GM23248 (cell line): ENCODE data around the gene PRKAR2A. TPM values are rescaled to one million over a fixed set of nuclear protein-coding genes. Genes with fewer than 3 reads are reported as not detected.

ENCODE experiments used
- DNase-seq: peaks from one replicate; pipeline ENCODE4 v3.0.0-alpha.2; 2015
- H2AFZ ChIP-seq: fragments of 200-600 bp; sonication (generic); 2 replicates; pipeline ENCODE4 v1.6.1; 2016; ENCODE audit warnings: antibody characterized with exemption
- H3F3A ChIP-seq: fragments of 200-600 bp; sonication (generic); 2 replicates; pipeline ENCODE4 v1.6.1; 2016; ENCODE audit warnings: mild to moderate bottlenecking, antibody characterized with exemption, mixed run types; ENCODE audit not compliant: insufficient read depth
- H3K27ac ChIP-seq: fragments of 200-600 bp; sonication (generic); 2 replicates; pipeline ENCODE4 v1.5.1; 2016; ENCODE audit warnings: mild to moderate bottlenecking
- H3K27me3 ChIP-seq: fragments of 200-600 bp; sonication (generic); replicated peaks from 2 replicates; pipeline ENCODE4 v1.6.1; 2016; ENCODE audit warnings: mild to moderate bottlenecking; ENCODE audit not compliant: insufficient read depth
- H3K36me3 ChIP-seq: fragments of 200-600 bp; sonication (generic); 2 replicates; pipeline ENCODE4 v1.6.1; 2016; ENCODE audit warnings: low read depth, mild to moderate bottlenecking
- H3K4me1 ChIP-seq: fragments of 200-600 bp; sonication (generic); 2 replicates; pipeline ENCODE4 v1.6.1; 2016; ENCODE audit warnings: mild to moderate bottlenecking; ENCODE audit not compliant: insufficient read depth
- H3K4me2 ChIP-seq: fragments of 200-600 bp; sonication (generic); one replicate; pipeline ENCODE4 v1.6.1; 2016; ENCODE audit warnings: mild to moderate bottlenecking; ENCODE audit not compliant: unreplicated experiment
- H3K4me3 ChIP-seq: fragments of 200-600 bp; sonication (generic); 2 replicates; pipeline ENCODE4 v1.5.1; 2016; ENCODE audit warnings: mild to moderate bottlenecking
- H3K79me2 ChIP-seq: fragments of 200-600 bp; sonication (generic); 2 replicates; pipeline ENCODE4 v1.6.1; 2016; ENCODE audit warnings: mild to moderate bottlenecking; ENCODE audit not compliant: insufficient read depth
- H3K9ac ChIP-seq: fragments of 200-600 bp; sonication (generic); 2 replicates; pipeline ENCODE4 v1.6.1; 2016; ENCODE audit warnings: mild to moderate bottlenecking
- H3K9me2 ChIP-seq: fragments of 200-600 bp; sonication (generic); 2 replicates; pipeline ENCODE4 v1.6.1; 2016; ENCODE audit warnings: mixed run types, mild to moderate bottlenecking, moderate library complexity; ENCODE audit not compliant: insufficient read depth
- H3K9me3 ChIP-seq: fragments of 200-600 bp; sonication (generic); one replicate; pipeline ENCODE4 v1.6.1; 2017; ENCODE audit warnings: low read depth
- H4K20me1 ChIP-seq: fragments of 200-600 bp; sonication (generic); 2 replicates; pipeline ENCODE4 v1.6.0; 2016; ENCODE audit not compliant: insufficient read depth
- EZH2 ChIP-seq: fragments of 200-600 bp; sonication (generic); IDR thresholded peaks from 2 replicates; pipeline ENCODE4 v1.6.1; 2018; ENCODE audit warnings: antibody characterized with exemption, mild to moderate bottlenecking; ENCODE audit not compliant: insufficient read depth, poor library complexity, severe bottlenecking
- EZH2phosphoT487 ChIP-seq: fragments of 200-600 bp; sonication (generic); IDR thresholded peaks from 2 replicates; pipeline ENCODE4 v1.6.1; 2018; ENCODE audit warnings: antibody characterized with exemption, moderate library complexity, mild to moderate bottlenecking, low read depth; ENCODE audit not compliant: insufficient read depth
- WGBS, 2 experiments: methylation state at CpG; one replicate each; pipeline ENCODE4 v1.1.6; 2015 to 2017; ENCODE audit warnings: low lambda C conversion rate in 2 of 2, low coverage in 1 of 2; ENCODE audit errors: missing lambda C conversion rate in 2 of 2; 5-methylcytosine and 5-hydroxymethylcytosine counted together
- in situ Hi-C: fragments of 300-500 bp; cut with MboI; formaldehyde crosslinking; loops from 2 replicates; pipeline ENCODE4 v1.15.0; 2020
- polyA plus RNA-seq: library from polyadenylated mRNA; unstranded; fragments of >200 nt; fragmentation: Nextera tagmentation; extraction: Ambion mirVana; gene quantifications from 2 replicates; pipeline ENCODE4 v1.2.1, GENCODE V29; 2016
- total RNA-seq: library from RNA; depleted of rRNA; stranded (reverse); fragments of >200 nt; shearing (Covaris generic); gene quantifications from 2 replicates; pipeline ENCODE4 v1.2.3, GENCODE V29; 2014; rRNA removed

PRKAR2A gene
- total and polyA plus RNA-seq, 2 experiments from 2014 or later, result 11.8 to 26.8 TPM

DNA sequence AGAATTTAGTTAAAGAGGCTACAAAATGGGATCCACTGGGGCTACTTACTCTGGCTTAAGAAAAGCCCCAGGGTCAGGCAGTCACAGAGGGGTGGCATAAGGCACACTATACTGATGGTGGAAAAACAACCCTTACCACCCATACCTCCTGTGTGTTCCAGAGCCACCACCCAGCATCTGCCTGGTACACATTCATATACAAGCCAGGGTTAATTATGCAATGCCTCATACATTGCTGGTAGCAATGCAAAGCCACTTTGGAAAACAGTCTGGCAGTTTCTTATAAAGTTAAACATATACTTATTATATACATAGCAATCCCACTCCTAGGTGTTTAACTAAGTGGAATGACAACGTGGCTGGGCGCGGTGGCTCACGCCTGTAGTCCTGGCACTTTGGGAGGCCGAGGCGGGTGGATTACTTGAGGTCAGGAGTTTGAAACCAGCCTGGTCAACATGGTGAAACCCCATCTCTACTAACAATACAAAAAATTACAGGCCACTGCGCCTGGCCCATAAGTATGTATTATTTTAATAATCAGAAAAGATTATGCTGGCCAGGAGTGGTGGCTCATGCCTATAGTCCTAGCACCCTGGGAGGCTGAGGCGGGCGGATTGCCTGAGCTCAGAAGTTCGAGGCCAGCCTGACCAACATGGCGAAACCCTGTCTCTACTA is 146.8 kb downstream of the PRKAR2A start:
- H3F3A ChIP-seq, result peaks cover 11% of the 10 kb centered on the region
- no peak for DNase-seq
- H2AFZ ChIP-seq, result no peak overlapping the region
- no peak overlapping the region for H3K4me2 ChIP-seq
- H3K79me2 ChIP-seq, result peaks cover 100% of the 10 kb centered on the region
- in situ Hi-C loops, result no loop called here
- H3K27ac ChIP-seq, result no peak overlapping the region
- H3K4me3 ChIP-seq, result no peak overlapping the region
- WGBS, 2 experiments, result 92 to 98% methylated on average over 11 of the region's 11 CpGs
- no peaks in the 10 kb centered on the region for H3K9me3 ChIP-seq
- TF ChIP-seq EZH2phosphoT487, result no peak
- no peak for TF ChIP-seq EZH2
- no peaks in the 10 kb centered on the region for H3K27me3 ChIP-seq
- H3K9ac ChIP-seq, result no peak overlapping the region
- peaks cover 11% of the 10 kb centered on the region for H3K4me1 ChIP-seq
- H3K9me2 ChIP-seq, result no peaks in the 10 kb centered on the region
- H3K36me3 ChIP-seq, result no peaks in the 10 kb centered on the region
- H4K20me1 ChIP-seq, result peaks cover 6% of the 10 kb centered on the region

DNA sequence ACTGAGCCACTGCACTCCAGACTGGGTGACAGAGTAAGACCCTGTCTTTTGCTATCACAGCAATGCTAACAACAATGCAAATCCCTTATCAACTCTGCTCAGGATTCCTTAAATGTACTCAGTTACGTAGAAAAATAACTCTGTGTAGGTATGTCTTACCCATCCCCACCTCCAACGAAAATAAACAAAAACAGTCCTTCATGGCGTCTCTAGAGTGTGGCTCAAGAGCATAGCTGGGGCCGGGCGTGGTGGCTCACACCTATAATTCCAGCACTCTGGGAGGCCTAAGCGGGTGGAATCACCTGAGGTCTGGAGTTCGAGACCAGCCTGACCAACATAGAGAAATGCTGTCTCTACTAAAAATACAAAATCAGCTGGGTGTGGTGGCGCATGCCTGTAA is 148.8 kb downstream of the PRKAR2A start:
- Histone ChIP-seq H4K20me1 (peaks cover 6% of the 10 kb centered on the region), H3K79me2 (peaks cover 87% of the 10 kb centered on the region), H3K27me3 (no peaks in the 10 kb centered on the region), H3K9ac (no peak overlapping the region), H3K27ac (no peak overlapping the region), H2AFZ (no peak overlapping the region), H3K36me3 (0 out of 2 replicates have a peak, but pooled peaks cover under 1% of the 10 kb centered on the region), H3K4me2 (no peak overlapping the region), H3K9me2 (no peaks in the 10 kb centered on the region), H3F3A (peaks cover 24% of the 10 kb centered on the region), H3K4me1 (peaks cover 18% of the 10 kb centered on the region), H3K4me3 (no peak overlapping the region), H3K9me3 (no peaks in the 10 kb centered on the region)
- TF ChIP-seq EZH2phosphoT487, result no peak
- TF ChIP-seq EZH2, result no peak
- in situ Hi-C loops, result no loop called here
- DNase-seq, result no peak
- WGBS, 2 experiments, result 97 to 99% methylated on average over 8 of the region's 8 CpGs

DNA sequence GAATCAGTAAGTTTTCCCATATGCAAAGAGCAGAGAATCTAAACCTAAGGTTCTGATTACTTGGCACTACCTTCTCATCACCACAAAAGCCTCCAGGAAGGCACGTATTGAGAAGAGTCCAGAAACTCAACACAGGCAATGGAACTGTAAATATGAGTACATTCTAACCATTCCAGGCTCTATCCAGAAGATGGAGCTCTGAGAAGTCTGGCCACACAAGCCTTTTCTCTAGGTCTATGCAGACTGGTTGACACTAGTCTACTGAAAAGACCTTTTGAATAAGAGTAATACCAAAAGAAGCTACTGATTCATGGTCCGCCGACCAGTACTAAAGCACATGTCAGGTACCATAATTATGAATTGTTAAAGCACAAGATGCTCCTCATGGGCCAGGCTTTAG is 149.7 kb downstream of the PRKAR2A start:
- WGBS, 2 experiments, result 94 to 98% methylated on average over 3 of the region's 3 CpGs
- no peak overlapping the region for H3K9ac ChIP-seq
- peaks cover 31% of the 10 kb centered on the region for H3F3A ChIP-seq
- no peak overlapping the region for H3K4me3 ChIP-seq
- TF ChIP-seq EZH2phosphoT487 (no peak), EZH2 (no peak)
- H3K4me1 ChIP-seq, result peaks cover 27% of the 10 kb centered on the region
- no peaks in the 10 kb centered on the region for H3K9me2 ChIP-seq
- H3K27ac ChIP-seq, result no peak overlapping the region
- H2AFZ ChIP-seq, result no peak overlapping the region
- no peak overlapping the region for H3K4me2 ChIP-seq
- in situ Hi-C loops, result no loop called here
- peaks cover 10% of the 10 kb centered on the region for H3K36me3 ChIP-seq
- peaks cover 6% of the 10 kb centered on the region for H4K20me1 ChIP-seq
- H3K79me2 ChIP-seq, result peaks cover 87% of the 10 kb centered on the region
- no peaks in the 10 kb centered on the region for H3K27me3 ChIP-seq
- peak; percentile 29 for DNase-seq
- no peaks in the 10 kb centered on the region for H3K9me3 ChIP-seq

DNA sequence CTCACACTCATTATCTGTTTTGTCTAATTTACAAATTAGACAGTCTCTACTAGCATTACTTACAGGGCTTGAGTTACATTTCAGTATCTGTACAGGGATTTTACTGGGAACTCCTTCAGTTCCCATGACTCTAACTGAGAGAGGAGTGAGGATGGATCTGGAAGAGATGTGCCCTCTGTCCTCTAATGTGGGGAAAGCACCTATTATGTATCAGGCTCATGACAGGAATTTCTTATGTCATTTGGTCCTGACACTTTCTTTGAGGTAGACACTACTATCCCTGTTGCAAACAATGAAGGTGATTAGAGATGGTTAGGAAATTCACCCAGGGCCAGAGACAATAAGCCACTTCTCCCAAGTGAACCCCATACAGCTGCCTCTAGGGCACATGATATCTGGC is 151.1 kb downstream of the PRKAR2A start:
- Histone ChIP-seq H3K9me2 (no peaks in the 10 kb centered on the region), H3K9ac (no peak overlapping the region), H3K9me3 (no peaks in the 10 kb centered on the region), H3K79me2 (peaks cover 87% of the 10 kb centered on the region), H3F3A (peaks cover 31% of the 10 kb centered on the region), H2AFZ (no peak overlapping the region), H3K27ac (peak overlapping the region; percentile 97), H3K36me3 (peaks cover 22% of the 10 kb centered on the region), H3K4me2 (no peak overlapping the region), H4K20me1 (peaks cover 6% of the 10 kb centered on the region), H3K27me3 (no peaks in the 10 kb centered on the region), H3K4me1 (peaks cover 35% of the 10 kb centered on the region), H3K4me3 (no peak overlapping the region)
- in situ Hi-C loops, result no loop called here
- TF ChIP-seq EZH2phosphoT487, result no peak
- no peak for TF ChIP-seq EZH2
- no peak for DNase-seq

Other genes with a start within 250 kb of the PRKAR2A start
- gene UQCRC1, start 238.2 kb downstream of the PRKAR2A start, total RNA-seq, result 285 and 490 TPM in 2 replicates
- 252 and 279 TPM in 2 replicates for gene UQCRC1, start 238.2 kb downstream of the PRKAR2A start, polyA plus RNA-seq
- gene TMEM89, start 226.1 kb downstream of the PRKAR2A start, total RNA-seq, result not detected in 2 replicates
- gene TMEM89, start 226.1 kb downstream of the PRKAR2A start, polyA plus RNA-seq, result not detected in 2 replicates
- 21.1 and 28.3 TPM in 2 replicates for gene SLC26A6, start 212.4 kb downstream of the PRKAR2A start, total RNA-seq
- 11.2 and 13.4 TPM in 2 replicates for gene SLC26A6, start 212.4 kb downstream of the PRKAR2A start, polyA plus RNA-seq
- 1.4 TPM in 2 replicates for gene CELSR3, start 185.0 kb downstream of the PRKAR2A start, total RNA-seq
- gene CELSR3, start 185.0 kb downstream of the PRKAR2A start, polyA plus RNA-seq, result 0.30 and 0.40 TPM in 2 replicates
- gene NCKIPSD, start 162.0 kb downstream of the PRKAR2A start, total RNA-seq, result 32.5 and 39.3 TPM in 2 replicates
- 20.6 and 21.7 TPM in 2 replicates for gene NCKIPSD, start 162.0 kb downstream of the PRKAR2A start, polyA plus RNA-seq
- gene IP6K2, start 130.7 kb downstream of the PRKAR2A start, total RNA-seq, result 59.1 and 59.6 TPM in 2 replicates
- gene IP6K2, start 130.7 kb downstream of the PRKAR2A start, polyA plus RNA-seq, result 56.5 and 57.4 TPM in 2 replicates
- gene SLC25A20, start 51.0 kb upstream of the PRKAR2A start, total RNA-seq, result 22.0 and 26.2 TPM in 2 replicates
- 20.3 and 21.0 TPM in 2 replicates for gene SLC25A20, start 51.0 kb upstream of the PRKAR2A start, polyA plus RNA-seq
- 80.8 and 102 TPM in 2 replicates for gene ARIH2, start 71.0 kb upstream of the PRKAR2A start, total RNA-seq
- 48.4 and 59.7 TPM in 2 replicates for gene ARIH2, start 71.0 kb upstream of the PRKAR2A start, polyA plus RNA-seq
- gene P4HTM, start 142.4 kb upstream of the PRKAR2A start, total RNA-seq, result 38.3 and 53.6 TPM in 2 replicates
- 29.7 and 30.4 TPM in 2 replicates for gene P4HTM, start 142.4 kb upstream of the PRKAR2A start, polyA plus RNA-seq
- 56.1 and 60.8 TPM in 2 replicates for gene WDR6, start 159.5 kb upstream of the PRKAR2A start, total RNA-seq
- 50.3 and 51.3 TPM in 2 replicates for gene WDR6, start 159.5 kb upstream of the PRKAR2A start, polyA plus RNA-seq
- gene DALRD3, start 170.7 kb upstream of the PRKAR2A start, total RNA-seq, result 65.3 and 88.9 TPM in 2 replicates
- gene DALRD3, start 170.7 kb upstream of the PRKAR2A start, polyA plus RNA-seq, result 40.2 and 43.3 TPM in 2 replicates
- gene NDUFAF3, start 174.2 kb upstream of the PRKAR2A start, total RNA-seq, result 129 and 132 TPM in 2 replicates
- 211 and 218 TPM in 2 replicates for gene NDUFAF3, start 174.2 kb upstream of the PRKAR2A start, polyA plus RNA-seq
- gene IMPDH2, start 181.5 kb upstream of the PRKAR2A start, total RNA-seq, result 192 and 210 TPM in 2 replicates
- gene IMPDH2, start 181.5 kb upstream of the PRKAR2A start, polyA plus RNA-seq, result 121 and 128 TPM in 2 replicates
- 75.6 and 107 TPM in 2 replicates for gene QRICH1, start 246.2 kb upstream of the PRKAR2A start, total RNA-seq
- gene QRICH1, start 246.2 kb upstream of the PRKAR2A start, polyA plus RNA-seq, result 29.0 and 29.3 TPM in 2 replicates